Mesodermal cell (in vitro differentiated cells): Measurements from ENCODE around the gene PLCB3.

ENCODE experiments used
- H3K27ac ChIP-seq: 2 replicates; pipeline ENCODE4 v1.7.0; 2013; ENCODE audit warnings: mild to moderate bottlenecking, low read depth, low read length, moderate library complexity; ENCODE audit not compliant: severe bottlenecking
- H3K36me3 ChIP-seq: 2 replicates; pipeline ENCODE4 v1.7.1; 2013; ENCODE audit warnings: mild to moderate bottlenecking, low read length, moderate library complexity; ENCODE audit not compliant: control insufficient read depth, insufficient read depth
- H3K4me1 ChIP-seq: one replicate; pipeline ENCODE4 v1.7.1; 2013; ENCODE audit warnings: mild to moderate bottlenecking, low read length; ENCODE audit not compliant: insufficient read depth, control insufficient read depth, poor library complexity, severe bottlenecking
- H3K4me3 ChIP-seq: 2 replicates; pipeline ENCODE4 v1.7.0; 2013; ENCODE audit warnings: low read length, control low read depth, mild to moderate bottlenecking; ENCODE audit not compliant: insufficient read depth, poor library complexity, severe bottlenecking; ENCODE audit errors: extremely low read depth
- H3K9me3 ChIP-seq: 2 replicates; pipeline ENCODE4 v1.7.1; 2013; ENCODE audit warnings: mild to moderate bottlenecking, low read length, moderate library complexity; ENCODE audit not compliant: control insufficient read depth
- WGBS, 2 experiments: methylation state at CpG; one replicate each; pipeline ENCODE4 v1.1.5; 2013; ENCODE audit warnings: missing lambda C conversion rate in 2 of 2; ENCODE audit not compliant: insufficient coverage in 2 of 2; 5-methylcytosine and 5-hydroxymethylcytosine counted together

Gene PLCB3

DNA sequence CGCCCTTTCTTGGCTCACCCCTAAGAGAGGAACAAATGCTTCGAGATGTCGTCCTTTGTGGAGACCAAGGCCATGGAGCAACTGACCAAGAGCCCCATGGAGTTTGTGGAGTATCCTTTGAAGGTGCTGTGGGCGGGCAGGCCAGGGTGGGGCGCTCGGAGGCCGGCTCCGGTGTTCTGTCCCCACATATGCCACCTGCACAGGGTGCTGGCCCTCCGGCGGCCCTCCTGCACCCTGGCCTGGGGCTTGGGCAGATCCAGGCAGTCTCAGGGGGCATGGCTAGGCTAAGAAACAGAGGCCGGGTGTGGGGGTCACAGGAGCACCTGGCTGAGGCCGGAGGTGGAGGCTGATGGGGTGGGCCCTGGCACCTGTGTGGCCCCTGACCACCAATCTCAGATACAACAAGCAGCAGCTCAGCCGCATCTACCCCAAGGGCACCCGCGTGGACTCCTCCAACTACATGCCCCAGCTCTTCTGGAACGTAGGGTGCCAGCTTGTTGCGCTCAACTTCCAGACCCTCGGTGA is 10.3 kb downstream of the PLCB3 start:
- Histone ChIP-seq H3K4me3 (no peak overlapping the region), H3K27ac (no peak overlapping the region), H3K36me3 (peaks cover 89% of the 10 kb centered on the region), H3K4me1 (peaks cover 23% of the 10 kb centered on the region), H3K9me3 (no peaks in the 10 kb centered on the region)
- 95% methylated on average over 14 to 18 of the region's 18 CpGs for WGBS, 2 experiments

DNA sequence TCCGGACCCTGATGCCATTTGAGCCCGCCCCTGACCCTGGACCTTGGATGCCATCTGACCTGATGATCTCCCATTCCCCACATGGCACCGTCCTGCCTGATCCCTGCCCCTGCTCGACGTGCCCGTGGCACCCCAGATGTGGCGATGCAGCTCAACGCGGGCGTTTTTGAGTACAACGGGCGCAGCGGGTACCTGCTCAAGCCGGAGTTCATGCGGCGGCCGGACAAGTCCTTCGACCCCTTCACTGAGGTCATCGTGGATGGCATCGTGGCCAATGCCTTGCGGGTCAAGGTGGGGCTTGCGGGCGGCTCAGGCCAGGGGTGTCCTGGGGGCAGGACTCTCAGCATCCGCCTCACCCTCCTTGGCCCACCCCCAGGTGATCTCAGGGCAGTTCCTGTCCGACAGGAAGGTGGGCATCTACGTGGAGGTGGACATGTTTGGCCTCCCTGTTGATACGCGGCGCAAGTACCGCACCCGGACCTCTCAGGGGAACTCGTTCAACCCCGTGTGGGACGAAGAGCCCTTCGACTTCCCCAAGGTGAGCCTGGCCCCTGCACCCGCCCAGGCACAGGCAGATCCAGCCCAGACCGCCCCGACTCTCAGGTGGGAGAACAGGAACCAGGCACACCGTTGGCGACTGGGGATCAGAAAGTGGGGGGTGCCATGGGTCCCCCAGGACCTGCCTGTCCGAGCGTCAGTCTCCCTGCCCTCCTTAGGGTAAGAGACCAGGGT is 11.1 kb downstream of the PLCB3 start:
- Histone ChIP-seq H3K4me3 (no peak overlapping the region), H3K9me3 (no peaks in the 10 kb centered on the region), H3K36me3 (peaks cover 92% of the 10 kb centered on the region), H3K27ac (peak overlapping the region; percentile 83), H3K4me1 (peaks cover 28% of the 10 kb centered on the region)
- 95 to 96% methylated on average over 34 to 41 of the region's 42 CpGs for WGBS, 2 experiments

DNA sequence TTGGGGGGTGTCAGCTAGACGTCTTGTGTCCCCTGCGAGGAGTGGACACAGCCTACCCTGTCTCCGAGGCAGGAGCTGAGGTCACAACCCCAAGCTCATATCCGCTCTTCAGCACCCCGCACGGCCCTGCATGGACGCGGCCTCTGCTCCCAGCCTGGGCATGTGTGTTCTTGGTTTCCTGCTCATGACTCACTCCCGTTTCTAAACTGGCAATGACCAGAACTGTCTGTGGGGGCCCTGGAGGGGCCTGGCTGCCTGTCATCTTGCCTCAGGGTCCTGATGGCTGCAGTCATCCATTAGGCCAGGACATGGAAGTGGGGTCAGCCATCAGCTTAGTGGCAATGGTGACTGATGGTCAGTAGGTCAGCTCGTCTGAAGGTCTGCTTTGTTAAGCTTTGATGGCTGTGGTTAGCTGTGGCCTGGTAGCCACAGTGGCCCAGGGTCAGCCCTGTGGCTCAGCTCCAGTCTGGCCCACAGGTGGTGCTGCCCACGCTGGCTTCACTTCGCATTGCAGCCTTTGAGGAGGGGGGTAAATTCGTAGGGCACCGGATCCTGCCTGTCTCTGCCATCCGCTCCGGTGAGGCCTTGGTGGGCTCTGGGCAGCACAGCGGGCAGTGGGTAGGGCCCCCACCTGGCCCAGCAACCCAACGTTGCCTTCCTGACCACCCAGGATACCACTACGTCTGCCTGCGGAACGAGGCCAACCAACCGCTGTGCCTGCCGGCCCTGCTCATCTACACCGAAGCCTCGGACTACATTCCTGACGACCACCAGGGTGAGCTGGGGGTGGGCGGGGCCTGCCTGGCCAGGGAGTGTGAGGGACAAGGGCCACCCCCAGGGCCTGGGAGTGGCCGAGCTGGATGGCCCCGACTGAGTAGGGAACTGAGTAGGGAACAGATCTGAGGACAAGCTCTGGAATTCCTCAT is 12.0 kb downstream of the PLCB3 start:
- 81 to 83% methylated on average over 23 to 26 of the region's 29 CpGs for WGBS, 2 experiments
- no peak overlapping the region for H3K4me3 ChIP-seq
- H3K36me3 ChIP-seq = peaks cover 91% of the 10 kb centered on the region
- no peaks in the 10 kb centered on the region for H3K9me3 ChIP-seq
- H3K4me1 ChIP-seq = peaks cover 32% of the 10 kb centered on the region
- H3K27ac ChIP-seq = peak overlapping the region; percentile 83

DNA sequence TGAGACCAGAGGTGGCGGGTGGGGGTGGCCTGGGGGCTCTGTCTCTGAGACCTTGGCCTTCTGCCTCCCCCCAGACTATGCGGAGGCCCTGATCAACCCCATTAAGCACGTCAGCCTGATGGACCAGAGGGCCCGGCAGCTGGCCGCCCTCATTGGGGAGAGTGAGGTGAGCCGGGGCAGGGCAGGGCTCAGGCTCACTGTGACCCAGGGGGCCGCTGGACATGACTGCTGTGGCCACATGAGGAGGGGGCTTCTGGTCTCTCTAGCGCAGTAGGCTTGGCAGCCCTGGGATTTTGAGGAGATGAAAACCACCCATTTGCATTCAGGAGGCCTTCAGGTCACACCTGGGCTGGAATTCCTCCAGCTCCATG is 12.6 kb downstream of the PLCB3 start:
- H3K4me1 ChIP-seq = peaks cover 39% of the 10 kb centered on the region
- no peaks in the 10 kb centered on the region for H3K9me3 ChIP-seq
- H3K27ac ChIP-seq = no peak overlapping the region
- WGBS, 2 experiments = 92% methylated on average over 4 to 7 of the region's 8 CpGs
- peaks cover 86% of the 10 kb centered on the region for H3K36me3 ChIP-seq
- H3K4me3 ChIP-seq = no peak overlapping the region

DNA sequence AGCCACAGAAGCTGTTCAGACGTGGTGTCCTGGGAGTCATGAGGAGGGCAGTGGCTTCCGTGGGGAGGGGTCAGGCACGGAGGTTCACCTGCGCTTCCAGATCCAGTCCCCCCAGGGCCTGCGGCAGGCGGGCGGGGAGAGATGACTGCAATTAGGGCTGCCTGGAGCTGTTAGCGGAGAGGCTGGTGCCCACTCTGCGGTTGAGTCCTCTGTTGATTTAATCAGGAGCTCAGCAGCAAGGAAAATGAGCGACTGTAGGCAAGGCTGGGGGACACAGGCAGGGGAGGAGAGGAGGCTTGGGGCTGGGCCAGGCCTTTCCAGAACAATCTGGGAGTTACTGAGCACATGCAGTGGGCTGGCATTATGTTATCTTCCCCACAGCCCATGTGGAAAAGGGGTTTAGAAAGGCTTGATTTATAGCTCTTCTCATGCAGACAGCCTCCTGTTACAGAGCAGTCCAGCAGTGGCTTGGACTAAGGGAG is 13.1 kb downstream of the PLCB3 start:
- peaks cover 39% of the 10 kb centered on the region for H3K4me1 ChIP-seq
- peaks cover 82% of the 10 kb centered on the region for H3K36me3 ChIP-seq
- H3K4me3 ChIP-seq = no peak overlapping the region
- H3K9me3 ChIP-seq = no peaks in the 10 kb centered on the region
- WGBS, 2 experiments = 95 to 98% methylated on average over 6 to 10 of the region's 10 CpGs
- no peak overlapping the region for H3K27ac ChIP-seq

DNA sequence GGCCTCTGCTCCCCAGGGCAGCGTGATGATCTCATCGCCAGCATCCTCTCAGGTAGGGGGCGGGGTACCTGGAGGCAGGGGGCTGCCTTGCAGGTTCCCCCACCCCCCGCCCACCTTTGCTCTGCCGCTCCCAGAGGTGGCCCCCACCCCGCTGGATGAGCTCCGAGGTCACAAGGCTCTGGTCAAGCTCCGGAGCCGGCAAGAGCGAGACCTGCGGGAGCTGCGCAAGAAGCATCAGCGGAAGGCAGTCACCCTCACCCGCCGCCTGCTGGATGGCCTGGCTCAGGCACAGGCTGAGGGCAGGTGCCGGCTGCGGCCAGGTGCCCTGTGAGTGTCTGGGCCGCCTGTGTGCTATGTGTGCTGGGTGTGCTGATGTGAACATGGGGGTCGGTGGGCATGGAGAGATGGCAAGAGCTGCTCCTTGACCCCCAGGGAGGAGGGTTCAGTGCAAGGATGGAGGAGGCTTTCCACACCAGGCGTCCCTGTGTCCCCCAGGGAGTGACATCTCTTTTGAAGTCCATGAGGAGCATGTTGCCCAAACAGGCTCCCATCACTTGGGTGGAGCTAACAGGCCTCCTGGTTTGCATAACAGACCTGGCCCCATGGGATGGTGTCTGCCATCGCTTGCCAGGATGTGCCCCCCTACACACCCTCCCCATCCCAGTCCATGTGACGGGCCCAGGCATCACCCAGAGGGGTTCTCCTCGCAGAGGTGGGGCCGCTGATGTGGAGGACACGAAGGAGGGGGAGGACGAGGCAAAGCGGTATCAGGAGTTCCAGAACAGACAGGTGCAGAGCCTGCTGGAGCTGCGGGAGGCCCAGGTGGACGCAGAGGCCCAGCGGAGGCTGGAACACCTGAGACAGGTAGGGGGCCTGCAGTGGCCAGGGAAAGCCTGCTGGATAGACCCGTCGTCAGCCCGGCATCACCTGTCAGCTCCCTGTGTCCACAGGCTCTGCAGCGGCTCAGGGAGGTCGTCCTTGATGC is 14.1 kb downstream of the PLCB3 start:
- 91 to 95% methylated on average over 29 to 31 of the region's 35 CpGs for WGBS, 2 experiments
- no peak overlapping the region for H3K4me3 ChIP-seq
- no peak overlapping the region for H3K27ac ChIP-seq
- H3K9me3 ChIP-seq = no peaks in the 10 kb centered on the region
- peaks cover 39% of the 10 kb centered on the region for H3K4me1 ChIP-seq
- peaks cover 73% of the 10 kb centered on the region for H3K36me3 ChIP-seq

DNA sequence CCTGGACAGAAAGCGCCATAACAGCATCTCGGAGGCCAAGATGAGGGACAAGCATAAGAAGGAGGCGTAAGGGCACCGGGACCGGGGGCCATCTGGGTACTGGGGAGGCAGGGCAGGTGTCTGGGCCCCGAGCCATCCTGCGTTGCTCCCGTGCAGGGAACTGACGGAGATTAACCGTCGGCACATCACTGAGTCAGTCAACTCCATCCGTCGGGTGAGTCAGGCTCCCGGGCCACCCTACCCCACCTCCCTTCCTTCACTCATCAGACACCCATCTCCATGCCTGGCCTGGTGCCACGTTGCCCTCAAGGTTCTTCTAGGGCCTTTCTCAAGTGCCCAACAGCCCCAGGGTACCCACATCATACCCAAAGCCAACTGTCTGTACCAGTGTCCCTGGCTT is 15.0 kb downstream of the PLCB3 start:
- WGBS, 2 experiments = 95 to 100% methylated on average over 13 to 15 of the region's 15 CpGs
- H3K36me3 ChIP-seq = peaks cover 68% of the 10 kb centered on the region

DNA sequence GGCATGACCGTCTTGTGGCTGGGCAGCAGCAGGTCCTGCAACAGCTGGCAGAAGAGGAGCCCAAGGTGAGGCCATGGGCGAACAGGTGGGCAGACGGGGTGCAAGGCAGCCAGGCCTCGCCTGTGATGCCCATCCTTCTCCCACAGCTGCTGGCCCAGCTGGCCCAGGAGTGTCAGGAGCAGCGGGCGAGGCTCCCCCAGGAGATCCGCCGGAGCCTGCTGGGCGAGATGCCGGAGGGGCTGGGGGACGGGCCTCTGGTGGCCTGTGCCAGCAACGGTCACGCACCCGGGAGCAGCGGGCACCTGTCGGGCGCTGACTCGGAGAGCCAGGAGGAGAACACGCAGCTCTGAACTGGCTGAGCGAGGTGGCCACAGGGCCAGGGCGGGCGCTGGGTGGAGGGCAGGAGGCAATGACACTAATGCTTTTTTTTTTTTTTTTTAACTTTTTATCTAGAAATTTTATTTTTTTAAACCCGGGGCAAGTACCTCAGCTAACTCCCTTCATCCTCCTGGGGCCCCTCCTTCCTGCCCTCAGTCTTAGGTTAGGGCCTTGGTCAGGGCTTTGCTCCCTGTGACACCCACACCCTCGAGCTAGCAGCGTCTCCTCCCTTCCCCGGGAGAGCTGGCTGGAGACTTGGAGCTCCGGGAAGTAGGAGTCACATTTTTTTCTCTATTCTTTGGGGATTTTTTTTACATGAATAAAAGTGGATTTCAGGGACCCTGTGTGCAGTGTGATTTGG is 16.0 kb downstream of the PLCB3 start:
- 91 to 93% methylated on average over 19 to 21 of the region's 27 CpGs for WGBS, 2 experiments
- Histone ChIP-seq H3K36me3 (peaks cover 58% of the 10 kb centered on the region), H3K27ac (no peak overlapping the region), H3K9me3 (no peaks in the 10 kb centered on the region), H3K4me1 (peaks cover 38% of the 10 kb centered on the region), H3K4me3 (no peak overlapping the region)

More for the DNA sequence above, 15.0 kb downstream of the PLCB3 start:
- Histone ChIP-seq H3K9me3 (no peaks in the 10 kb centered on the region), H3K4me3 (no peak overlapping the region), H3K4me1 (peaks cover 39% of the 10 kb centered on the region), H3K27ac (no peak overlapping the region)

DNA sequence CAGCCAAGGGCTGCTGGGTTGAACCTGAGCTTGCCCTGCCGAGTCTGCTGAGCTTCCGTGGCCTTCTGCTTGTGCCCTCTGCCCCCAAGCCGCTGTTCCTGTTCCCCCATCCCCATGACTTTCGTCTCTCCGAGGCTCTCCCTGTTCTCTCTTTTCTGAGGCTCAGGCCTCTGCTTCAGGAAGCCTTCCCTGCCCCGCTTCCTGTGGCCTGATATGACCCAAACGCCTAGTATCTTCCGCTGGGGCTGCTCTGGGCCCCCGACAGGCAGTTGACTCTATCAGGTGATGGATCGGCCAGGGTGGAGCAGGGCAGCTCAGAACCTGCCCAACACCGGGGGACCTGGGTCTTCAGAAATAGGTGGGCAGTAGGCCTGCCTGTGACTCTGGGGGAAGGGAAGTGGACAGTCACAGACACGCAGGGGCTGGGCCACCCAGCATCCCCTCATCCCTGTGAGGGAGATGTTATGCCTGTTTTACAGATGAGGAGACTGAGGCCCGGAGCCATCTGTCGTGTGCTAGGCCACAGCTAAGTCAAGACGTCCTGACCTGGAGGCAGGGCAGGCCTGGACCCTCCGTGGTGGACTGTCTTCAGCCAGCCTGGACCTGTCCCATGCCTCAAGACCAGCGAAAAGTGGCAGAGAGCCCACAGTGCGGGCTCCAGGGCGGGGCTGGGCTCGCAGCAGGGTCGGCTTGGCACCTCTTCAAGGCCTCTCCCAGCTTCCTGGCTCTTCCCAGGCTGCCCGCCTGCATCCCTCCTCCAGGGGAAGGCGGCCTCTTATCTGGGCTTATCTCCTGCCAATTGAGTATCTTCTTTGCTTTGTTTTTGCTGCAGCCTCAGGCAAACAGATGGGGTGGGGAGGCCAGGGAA is 16.9 kb downstream of the PLCB3 start:
- Histone ChIP-seq H3K36me3 (peaks cover 53% of the 10 kb centered on the region), H3K4me3 (peak overlapping the region; percentile 56), H3K27ac (peak overlapping the region; percentile 98), H3K4me1 (peaks cover 29% of the 10 kb centered on the region), H3K9me3 (no peaks in the 10 kb centered on the region)
- 87 to 88% methylated on average over 22 of the region's 23 CpGs for WGBS, 2 experiments
